Muscle layer of duodenum (tissue), 2 donors: Measurements from ENCODE around the gene ABHD13.
"Not testable (repeated sequence)": the region's sequence is repeated elsewhere in the genome, so short reads cannot be mapped to it uniquely, and the experiment has no call there.

ENCODE experiments used
- H3K27ac ChIP-seq: one replicate; pipeline ENCODE4 v1.7.0; 2013; ENCODE audit warnings: mild to moderate bottlenecking, low read length
- H3K27me3 ChIP-seq: one replicate; pipeline ENCODE4 v1.7.0; 2013; ENCODE audit warnings: low read depth, mild to moderate bottlenecking, control low read depth, low read length
- H3K36me3 ChIP-seq, 2 donors: one replicate each; pipeline ENCODE4 v1.7.0; 2013; ENCODE audit warnings: low read length in 2 of 2, control low read depth in 1 of 2, mild to moderate bottlenecking in 1 of 2; ENCODE audit not compliant: insufficient read depth in 2 of 2, control insufficient read depth in 1 of 2
- H3K4me1 ChIP-seq, 2 donors: one replicate each; pipeline ENCODE4 v1.7.0; 2013; ENCODE audit warnings: low read length in 2 of 2, mild to moderate bottlenecking in 2 of 2, control low read depth in 1 of 2, moderate library complexity in 1 of 2; ENCODE audit not compliant: insufficient read depth in 2 of 2, control insufficient read depth in 1 of 2
- H3K4me3 ChIP-seq, 2 donors: one replicate each; pipeline ENCODE4 v1.7.0; 2013; ENCODE audit warnings: low read length in 2 of 2, low read depth in 1 of 2, mild to moderate bottlenecking in 1 of 2
- H3K9me3 ChIP-seq, 2 donors: one replicate each; pipeline ENCODE4 v1.7.0; 2013; ENCODE audit warnings: low read length in 2 of 2, control low read depth in 1 of 2, mild to moderate bottlenecking in 1 of 2; ENCODE audit not compliant: control insufficient read depth in 1 of 2
- donor health status: healthy.

Gene ABHD13

GRCh38 chr13:108225440-108225839 is 7.2 kb downstream of the ABHD13 start:
- Histone ChIP-seq H3K4me1 (peaks cover 8 to 21% of the 10 kb centered on the region in 2 donors), H3K27me3 (no peaks in the 10 kb centered on the region), H3K4me3 (no peak overlapping the region), H3K36me3 (peaks cover 5 to 8% of the 10 kb centered on the region in 2 donors), H3K9me3 (no peaks in the 10 kb centered on the region), H3K27ac (no peak overlapping the region)

- no peak overlapping the region for H3K4me3 ChIP-seq
- H3K9me3 ChIP-seq, result no peaks in the 10 kb centered on the region
- no peak overlapping the region for H3K27ac ChIP-seq
- peaks cover 6 to 13% of the 10 kb centered on the region in 2 donors for H3K4me1 ChIP-seq
- H3K27me3 ChIP-seq, result no peaks in the 10 kb centered on the region
- peaks cover 5 to 8% of the 10 kb centered on the region in 2 donors for H3K36me3 ChIP-seq
These were observed 8.0 kb downstream of the ABHD13 start for GRCh38 chr13:108226184-108226583.

- H3K27ac ChIP-seq, result no peak overlapping the region
- no peaks in the 10 kb centered on the region for H3K9me3 ChIP-seq
- H3K27me3 ChIP-seq, result no peaks in the 10 kb centered on the region
- no peak overlapping the region for H3K4me3 ChIP-seq
- peaks cover 5 to 8% of the 10 kb centered on the region in 2 donors for H3K36me3 ChIP-seq
- H3K4me1 ChIP-seq, result peaks cover 6 to 12% of the 10 kb centered on the region in 2 donors
These were observed 9.6 kb downstream of the ABHD13 start for GRCh38 chr13:108227651-108228272.

GRCh38 chr13:108230377-108230776 is 12.2 kb downstream of the ABHD13 start:
- no peaks in the 10 kb centered on the region for H3K9me3 ChIP-seq
- H3K27ac ChIP-seq, result no peak overlapping the region
- peaks cover under 1 to 6% of the 10 kb centered on the region in 2 donors for H3K4me1 ChIP-seq
- peaks cover 5 to 8% of the 10 kb centered on the region in 2 donors for H3K36me3 ChIP-seq
- H3K27me3 ChIP-seq, result no peaks in the 10 kb centered on the region
- no peak overlapping the region for H3K4me3 ChIP-seq

GRCh38 chr13:108249150-108249549 is 31.0 kb downstream of the ABHD13 start:
- H3K36me3 ChIP-seq, result no peaks in the 10 kb centered on the region
- H3K4me1 ChIP-seq, result no peaks in the 10 kb centered on the region
- H3K9me3 ChIP-seq, result peaks cover 0 to 16% of the 10 kb centered on the region in 2 donors
- H3K27me3 ChIP-seq, result no peaks in the 10 kb centered on the region
- H3K27ac ChIP-seq, result no peak overlapping the region
- H3K4me3 ChIP-seq, result no peak overlapping the region

- Histone ChIP-seq H3K9me3 (no peaks in the 10 kb centered on the region), H3K36me3 (no peaks in the 10 kb centered on the region), H3K27ac (no peak overlapping the region), H3K4me3 (no peak overlapping the region), H3K27me3 (no peaks in the 10 kb centered on the region), H3K4me1 (peaks cover 0 to 7% of the 10 kb centered on the region in 2 donors)
These were observed 39.1 kb downstream of the ABHD13 start for GRCh38 chr13:108257248-108257647.

GRCh38 chr13:108263621-108264355 is 45.6 kb downstream of the ABHD13 start:
- no peak overlapping the region for H3K27ac ChIP-seq
- no peaks in the 10 kb centered on the region for H3K27me3 ChIP-seq
- H3K4me1 ChIP-seq, result peaks cover 0 to 2% of the 10 kb centered on the region in 2 donors
- H3K36me3 ChIP-seq, result no peaks in the 10 kb centered on the region
- no peaks in the 10 kb centered on the region for H3K9me3 ChIP-seq
- no peak overlapping the region for H3K4me3 ChIP-seq

- peak overlapping the region; percentile 5 for H3K27ac ChIP-seq
- H3K4me3 ChIP-seq, result no peak overlapping the region
- no peaks in the 10 kb centered on the region for H3K27me3 ChIP-seq
- no peaks in the 10 kb centered on the region for H3K36me3 ChIP-seq
- no peaks in the 10 kb centered on the region for H3K9me3 ChIP-seq
- peaks cover 3 to 9% of the 10 kb centered on the region in 2 donors for H3K4me1 ChIP-seq
These were observed 48.3 kb downstream of the ABHD13 start for GRCh38 chr13:108266321-108266990.

GRCh38 chr13:108267347-108267746 is 49.2 kb downstream of the ABHD13 start:
- Histone ChIP-seq H3K27ac (peak overlapping the region; percentile 5), H3K36me3 (no peaks in the 10 kb centered on the region), H3K4me1 (peaks cover 3 to 9% of the 10 kb centered on the region in 2 donors), H3K9me3 (no peaks in the 10 kb centered on the region), H3K27me3 (no peaks in the 10 kb centered on the region), H3K4me3 (no peak overlapping the region)

GRCh38 chr13:108267855-108268254 is 49.7 kb downstream of the ABHD13 start:
- H3K36me3 ChIP-seq, H3K4me3 ChIP-seq: not testable (repeated sequence)

GRCh38 chr13:108268466-108269112 is 50.4 kb downstream of the ABHD13 start:
- H3K9me3 ChIP-seq, result no peaks in the 10 kb centered on the region
- H3K36me3 ChIP-seq, result no peaks in the 10 kb centered on the region
- H3K27ac ChIP-seq, result peak overlapping the region; percentile 52
- no peaks in the 10 kb centered on the region for H3K27me3 ChIP-seq
- no peak overlapping the region for H3K4me3 ChIP-seq
- H3K4me1 ChIP-seq, result peaks cover 3 to 9% of the 10 kb centered on the region in 2 donors

More at GRCh38 chr13:108267855-108268254, 49.7 kb downstream of the ABHD13 start:
- H3K27me3 ChIP-seq, H3K9me3 ChIP-seq, H3K27ac ChIP-seq, H3K4me1 ChIP-seq: not testable (repeated sequence)
